HUES48 (cell line): Measurements from ENCODE around the gene MIS12.

Experiments used
- H3K27ac ChIP-seq: one replicate; pipeline ENCODE4 v1.7.0; 2013; ENCODE audit warnings: low read depth, low read length, inconsistent platforms
- H3K27me3 ChIP-seq: 2 replicates; pipeline ENCODE4 v1.6.1; 2013; ENCODE audit warnings: mild to moderate bottlenecking, low read length; ENCODE audit not compliant: control insufficient read depth, insufficient read depth
- H3K36me3 ChIP-seq: 2 replicates; pipeline ENCODE4 v1.6.1; 2013; ENCODE audit warnings: low read length; ENCODE audit not compliant: control insufficient read depth, insufficient read depth
- H3K4me1 ChIP-seq: 2 replicates; pipeline ENCODE4 v1.6.1; 2013; ENCODE audit warnings: mild to moderate bottlenecking, low read length; ENCODE audit not compliant: control insufficient read depth, insufficient read depth
- H3K4me3 ChIP-seq: 2 replicates; pipeline ENCODE4 v1.5.1; 2013; ENCODE audit warnings: mild to moderate bottlenecking, low read depth, low read length
- H3K9ac ChIP-seq: 2 replicates; pipeline ENCODE4 v1.6.1; 2013; ENCODE audit warnings: mild to moderate bottlenecking, low read depth, low read length, moderate library complexity
- H3K9me3 ChIP-seq: 2 replicates; pipeline ENCODE4 v1.6.1; 2013; ENCODE audit warnings: low read length; ENCODE audit not compliant: control insufficient read depth, insufficient read depth

The MIS12 gene

DNA sequence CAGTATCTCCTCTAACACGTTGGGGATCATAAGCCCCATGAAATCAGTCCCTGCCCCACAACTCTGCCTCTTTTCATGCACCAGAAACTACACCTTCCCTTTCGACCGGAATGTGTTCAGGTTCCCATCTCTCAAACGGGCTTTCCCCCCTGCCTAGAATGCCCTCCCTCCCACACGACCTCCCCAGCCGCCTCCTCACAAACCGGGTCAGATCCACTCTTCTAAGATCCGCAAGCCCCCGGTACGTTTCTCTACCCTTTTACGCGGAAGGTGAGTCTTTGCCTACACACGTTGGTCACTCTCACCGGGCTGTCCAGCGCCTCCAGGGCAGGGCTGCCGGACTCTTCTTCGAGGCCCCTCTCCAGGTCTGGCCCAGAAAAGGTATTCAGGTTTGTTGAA is 18.3 kb upstream of the MIS12 start:
- H3K27me3 ChIP-seq: no peaks in the 10 kb centered on the region
- peaks cover 6% of the 10 kb centered on the region for H3K4me1 ChIP-seq
- peak overlapping the region; percentile 83 for H3K27ac ChIP-seq
- H3K9ac ChIP-seq: peak overlapping the region; percentile 78
- H3K4me3 ChIP-seq: peak overlapping the region; percentile 91
- no peaks in the 10 kb centered on the region for H3K9me3 ChIP-seq
- peaks cover 23% of the 10 kb centered on the region for H3K36me3 ChIP-seq

- Histone ChIP-seq H3K4me3 (no peak overlapping the region), H3K36me3 (peaks cover 52% of the 10 kb centered on the region), H3K9ac (no peak overlapping the region), H3K9me3 (no peaks in the 10 kb centered on the region), H3K27ac (no peak overlapping the region), H3K27me3 (no peaks in the 10 kb centered on the region), H3K4me1 (no peaks in the 10 kb centered on the region)
Measured at GRCh38 chr17:5472511-5472910, 13.9 kb upstream of the MIS12 start.

- no peak overlapping the region for H3K4me3 ChIP-seq
- H3K4me1 ChIP-seq: no peaks in the 10 kb centered on the region
- H3K9me3 ChIP-seq: no peaks in the 10 kb centered on the region
- H3K27ac ChIP-seq: no peak overlapping the region
- H3K36me3 ChIP-seq: peaks cover 66% of the 10 kb centered on the region
- no peak overlapping the region for H3K9ac ChIP-seq
- H3K27me3 ChIP-seq: no peaks in the 10 kb centered on the region
Measured at GRCh38 chr17:5473906-5474305, 12.5 kb upstream of the MIS12 start.

GRCh38 chr17:5478992-5479391 is 7.4 kb upstream of the MIS12 start:
- H3K27ac ChIP-seq: no peak overlapping the region
- H3K9ac ChIP-seq: no peak overlapping the region
- H3K4me1 ChIP-seq: no peaks in the 10 kb centered on the region
- H3K36me3 ChIP-seq: peaks cover 94% of the 10 kb centered on the region
- no peaks in the 10 kb centered on the region for H3K27me3 ChIP-seq
- no peaks in the 10 kb centered on the region for H3K9me3 ChIP-seq
- no peak overlapping the region for H3K4me3 ChIP-seq

DNA sequence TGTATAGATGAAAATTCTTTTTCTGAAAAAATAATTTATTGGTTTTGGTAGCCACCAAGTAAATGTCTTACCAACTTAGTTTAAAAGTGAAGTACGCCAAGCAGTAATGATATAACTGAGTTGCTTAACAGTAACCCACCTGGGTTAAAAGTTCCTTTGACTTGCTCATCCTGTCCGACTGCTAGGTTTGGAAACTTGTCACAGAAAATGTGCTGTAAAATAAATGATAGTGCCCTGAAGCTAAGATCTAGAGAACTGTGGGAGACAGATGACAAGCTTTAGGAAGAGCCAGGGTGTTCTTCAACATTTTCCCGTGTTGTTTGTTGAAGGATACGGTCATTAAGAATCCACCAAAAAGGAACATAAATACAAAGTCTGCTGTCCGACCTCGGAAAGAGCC is 5.4 kb upstream of the MIS12 start:
- H3K36me3 ChIP-seq: peaks cover 86% of the 10 kb centered on the region
- H3K9me3 ChIP-seq: no peaks in the 10 kb centered on the region
- peaks cover 5% of the 10 kb centered on the region; the same call in 1 of the 2 replicates for H3K4me1 ChIP-seq
- H3K27me3 ChIP-seq: no peaks in the 10 kb centered on the region
- no peak overlapping the region for H3K9ac ChIP-seq
- H3K4me3 ChIP-seq: no peak overlapping the region
- no peak overlapping the region for H3K27ac ChIP-seq

- Histone ChIP-seq H3K27me3 (no peaks in the 10 kb centered on the region), H3K4me1 (peaks cover 5% of the 10 kb centered on the region; the same call in 1 of the 2 replicates), H3K27ac (no peak overlapping the region), H3K4me3 (no peak overlapping the region), H3K9me3 (no peaks in the 10 kb centered on the region), H3K36me3 (peaks cover 84% of the 10 kb centered on the region), H3K9ac (no peak overlapping the region)
Measured at GRCh38 chr17:5481451-5481850, 4.9 kb upstream of the MIS12 start.

- H3K9ac ChIP-seq: peak within 1 kb of the TSS; percentile 95
- peak within 1 kb of the TSS; percentile 98 for H3K27ac ChIP-seq
- no peaks in the 10 kb centered on the region for H3K9me3 ChIP-seq
- H3K27me3 ChIP-seq: no peaks in the 10 kb centered on the region
- H3K36me3 ChIP-seq: peaks cover 71% of the 10 kb centered on the region
- H3K4me1 ChIP-seq: peaks cover 5% of the 10 kb centered on the region; the same call in 1 of the 2 replicates
- peak within 1 kb of the TSS; percentile 100 for H3K4me3 ChIP-seq
Measured at GRCh38 chr17:5485270-5486205, 828 bp upstream of the MIS12 start, which contains the start of gene DERL2. DERL2 (minus strand) TSS chr17:5486178; CDS start chr17:5486161, 17 bp downstream.

GRCh38 chr17:5488752-5489151 is 2.4 kb downstream of the MIS12 start:
- H3K4me3 ChIP-seq: no peak overlapping the region
- H3K9me3 ChIP-seq: no peaks in the 10 kb centered on the region
- peaks cover 42% of the 10 kb centered on the region for H3K36me3 ChIP-seq
- no peak overlapping the region for H3K9ac ChIP-seq
- H3K4me1 ChIP-seq: peaks cover 5% of the 10 kb centered on the region; the same call in 1 of the 2 replicates
- no peak overlapping the region for H3K27ac ChIP-seq
- H3K27me3 ChIP-seq: no peaks in the 10 kb centered on the region

DNA sequence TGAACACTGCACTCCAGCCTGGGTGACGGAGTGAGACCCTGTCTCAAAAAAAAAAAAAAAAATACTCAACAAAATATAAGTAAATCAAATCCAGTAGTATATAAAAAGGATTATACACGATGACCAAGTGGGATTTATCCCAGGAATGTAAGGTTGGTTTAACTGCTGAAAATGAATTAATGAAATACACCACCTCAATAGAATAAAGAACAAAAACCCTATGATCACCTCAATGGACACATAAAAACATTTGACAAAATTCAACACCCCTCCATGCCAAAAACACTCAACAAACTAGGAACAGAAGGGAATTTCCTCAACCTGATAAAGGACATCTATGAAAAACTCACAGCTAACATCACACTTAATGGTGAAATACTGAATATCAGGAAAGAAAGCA is 6.6 kb downstream of the MIS12 start:
- no peak overlapping the region for H3K4me3 ChIP-seq
- H3K27ac ChIP-seq: no peak overlapping the region
- H3K27me3 ChIP-seq: no peaks in the 10 kb centered on the region
- peaks cover 28% of the 10 kb centered on the region for H3K36me3 ChIP-seq
- H3K4me1 ChIP-seq: no peaks in the 10 kb centered on the region
- no peaks in the 10 kb centered on the region for H3K9me3 ChIP-seq
- no peak overlapping the region for H3K9ac ChIP-seq

DNA sequence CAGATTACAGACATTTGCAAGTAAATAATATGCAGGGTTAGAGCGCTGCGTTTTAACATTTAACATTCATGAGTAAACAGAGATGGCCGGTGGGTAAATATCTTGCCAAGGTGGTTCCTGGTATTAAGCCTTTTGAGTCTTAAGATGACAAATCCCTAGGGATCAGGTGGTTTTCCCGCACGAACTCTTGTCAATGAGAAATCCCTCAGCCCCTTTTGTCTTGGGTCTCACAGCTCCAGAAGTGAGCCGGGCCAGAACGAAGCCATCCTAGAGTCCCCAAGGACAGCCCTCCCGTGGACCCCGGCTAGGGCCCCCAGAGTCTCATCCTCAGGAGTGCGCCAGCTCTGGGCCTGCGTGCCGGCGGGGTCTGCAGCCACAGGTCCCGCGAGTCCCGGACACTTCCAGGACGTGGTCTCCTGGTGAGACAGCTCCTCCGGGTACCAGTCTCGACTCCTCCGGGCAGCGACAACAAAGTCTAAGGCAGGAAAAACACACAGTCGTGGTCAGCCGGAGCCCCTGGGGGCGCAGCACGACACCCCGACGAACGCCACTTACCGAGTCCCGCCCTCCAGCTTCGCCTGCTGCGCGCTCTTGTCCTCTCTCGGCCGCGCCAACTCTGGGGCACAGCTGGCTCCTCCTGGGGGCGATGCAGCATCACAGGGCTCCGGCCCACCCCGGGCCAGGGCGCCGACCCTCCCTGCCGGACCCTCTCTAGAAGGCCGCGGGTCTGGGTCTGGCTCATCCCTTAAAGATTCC is 13.3 kb downstream of the MIS12 start:
- Histone ChIP-seq H3K36me3 (no peaks in the 10 kb centered on the region), H3K9ac (no peak overlapping the region), H3K4me3 (peak overlapping the region; percentile 68), H3K4me1 (peaks cover 4% of the 10 kb centered on the region), H3K27ac (no peak overlapping the region), H3K27me3 (peaks cover 38% of the 10 kb centered on the region), H3K9me3 (no peaks in the 10 kb centered on the region)

DNA sequence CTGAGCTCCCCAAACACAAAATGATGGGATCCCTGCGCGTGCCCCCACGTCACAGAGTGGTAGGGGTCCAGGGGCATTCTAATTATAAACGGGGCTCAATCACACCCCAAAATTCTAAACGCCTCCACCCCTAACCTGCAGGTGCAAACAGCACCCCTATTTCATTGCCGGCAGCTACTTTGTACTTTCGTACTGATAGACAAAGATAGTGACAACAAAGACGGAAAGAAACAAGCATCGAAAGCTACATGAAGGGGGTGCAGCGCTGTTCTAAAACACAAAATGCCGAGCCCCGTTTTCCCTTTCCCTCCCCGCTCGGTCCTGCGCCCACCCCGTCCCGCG is 13.9 kb downstream of the MIS12 start:
- no peaks in the 10 kb centered on the region for H3K9me3 ChIP-seq
- H3K36me3 ChIP-seq: no peaks in the 10 kb centered on the region
- H3K9ac ChIP-seq: no peak overlapping the region
- peaks cover 4% of the 10 kb centered on the region for H3K4me1 ChIP-seq
- H3K4me3 ChIP-seq: peak overlapping the region; percentile 68
- H3K27me3 ChIP-seq: peaks cover 38% of the 10 kb centered on the region
- H3K27ac ChIP-seq: no peak overlapping the region
